ENCODE measurements around the gene PPY.
"Not testable (repeated sequence)": the region's sequence is repeated elsewhere in the genome, so short reads cannot be mapped to it uniquely, and the experiment has no call there.

Gene PPY

DNA sequence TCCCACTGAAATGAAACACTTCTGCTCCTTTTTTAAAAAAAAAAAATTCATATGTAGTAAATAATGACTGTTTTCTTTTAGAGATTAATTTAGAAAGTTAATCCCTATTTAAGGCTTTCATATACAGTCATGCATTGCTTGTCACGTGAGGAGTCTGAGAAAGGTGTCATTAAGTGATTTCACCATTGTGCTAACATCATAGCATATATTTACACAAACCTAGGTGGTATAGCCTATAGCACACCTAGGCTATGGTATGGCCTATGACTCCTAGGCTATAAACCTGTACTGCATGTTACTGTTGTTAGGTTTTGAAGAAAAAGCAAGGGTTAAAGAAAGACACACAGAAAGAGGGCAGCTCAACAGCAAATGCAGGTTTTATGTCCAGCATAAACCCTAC, 13.7 kb downstream of the PPY start:
- DNase-seq = no peak

DNA sequence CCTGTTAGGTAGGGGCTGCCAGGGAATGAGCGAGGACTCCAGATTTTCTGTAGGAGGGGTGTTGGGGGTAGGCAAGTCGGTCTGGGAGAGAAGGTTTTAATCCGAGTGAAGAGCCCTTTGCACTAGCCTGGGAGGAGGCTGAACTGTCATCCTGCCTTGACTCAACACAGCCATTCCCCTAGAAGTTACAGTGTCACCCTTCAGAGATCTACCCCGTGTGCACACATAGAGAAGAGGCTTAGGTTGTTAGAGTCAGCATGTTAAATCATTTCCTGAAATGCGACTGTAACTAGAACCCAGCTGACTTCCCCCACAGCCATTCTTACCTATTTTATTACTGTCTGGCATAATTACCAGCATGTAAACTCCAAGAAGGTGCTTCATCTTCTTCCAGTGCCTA, 14.3 kb downstream of the PPY start:
- DNase-seq = not testable (repeated sequence)

DNA sequence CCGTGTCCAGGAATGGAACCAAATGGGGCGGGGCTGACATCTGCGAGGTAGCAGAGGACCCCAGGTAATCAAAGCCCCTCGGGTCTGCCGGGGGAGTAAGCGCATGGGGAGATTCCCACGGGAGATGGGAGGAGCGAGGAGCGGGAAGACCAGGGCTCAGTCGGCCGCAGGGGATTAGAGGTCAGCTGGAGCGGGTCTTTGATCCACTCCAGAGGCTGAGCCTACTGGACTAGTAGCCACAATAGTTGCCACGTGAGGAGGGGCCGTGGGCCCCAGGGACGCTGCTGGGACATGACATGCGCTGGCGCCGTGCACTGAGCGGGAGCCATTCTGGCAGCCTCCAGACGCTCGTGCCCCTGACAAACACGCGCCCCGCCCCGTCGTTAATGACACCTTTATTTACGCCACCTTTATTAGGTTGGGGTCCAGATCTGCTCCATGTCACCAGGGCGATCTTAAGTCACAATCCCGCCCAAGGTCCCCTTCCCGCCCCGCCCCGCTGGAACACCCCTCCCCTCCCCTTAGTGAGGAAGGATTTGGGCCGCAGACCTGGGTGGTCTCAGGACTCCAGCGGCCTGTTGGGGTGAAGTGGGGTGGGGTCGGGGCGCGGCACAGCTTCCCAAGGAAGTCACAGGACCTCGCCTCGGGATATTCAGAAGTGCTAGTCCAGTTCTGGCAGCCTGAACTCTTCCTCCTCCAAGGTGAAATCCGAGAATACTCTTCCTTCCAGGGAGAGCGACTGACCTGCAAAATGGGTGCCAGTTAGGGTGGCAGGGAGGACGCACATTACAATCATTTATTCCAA, 15.0 kb downstream of the PPY start:
- DNase-seq = no peak

DNA sequence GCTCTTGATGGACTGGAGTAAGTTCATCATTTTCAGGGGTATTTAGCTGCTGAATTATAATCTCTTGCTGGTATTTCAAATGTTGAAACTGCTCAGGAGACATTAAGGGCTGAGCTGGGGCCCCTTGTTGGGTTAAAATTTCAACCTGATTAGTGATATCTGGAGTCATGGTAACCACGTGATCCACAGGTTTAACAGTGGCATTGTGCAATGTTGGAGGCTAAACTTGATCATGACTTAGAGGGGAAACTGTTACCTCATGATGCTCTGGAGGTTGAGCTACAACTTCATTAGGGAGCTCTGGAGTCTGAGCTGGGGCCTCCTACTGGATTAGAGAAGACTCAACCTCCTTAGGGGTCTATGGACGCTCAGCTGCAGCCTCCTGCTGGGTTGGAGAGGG, 17.7 kb downstream of the PPY start:
- DNase-seq = no peak

DNA sequence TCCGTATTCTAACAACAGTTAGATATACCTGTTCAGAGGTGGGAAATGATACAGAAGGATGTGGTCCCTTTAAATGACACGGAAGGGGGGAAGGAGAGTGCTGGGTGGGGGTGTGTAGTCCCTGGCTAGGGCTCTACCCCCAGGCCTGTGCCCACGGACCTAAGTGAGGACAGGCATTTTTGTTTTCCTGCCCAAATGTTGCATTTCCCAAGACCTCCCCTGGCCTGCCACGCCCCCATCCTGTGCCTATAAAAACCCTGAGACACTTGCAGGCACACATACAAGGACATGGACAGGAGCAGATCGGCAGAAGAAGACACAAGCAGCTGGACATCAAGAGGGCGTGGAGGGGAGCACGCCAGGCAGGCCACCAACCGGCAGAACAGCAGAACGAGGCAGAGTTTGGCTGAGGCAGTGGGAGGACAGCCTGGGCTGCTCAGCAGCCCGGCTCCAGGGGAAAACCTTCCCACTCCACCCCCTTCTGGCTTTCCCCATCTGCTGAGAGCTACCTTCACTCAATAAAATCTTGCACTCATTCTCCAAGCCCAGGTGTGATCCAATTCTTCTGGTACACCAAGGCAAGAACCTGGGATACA, 21.7 kb downstream of the PPY start:
- DNase-seq = no peak

DNA sequence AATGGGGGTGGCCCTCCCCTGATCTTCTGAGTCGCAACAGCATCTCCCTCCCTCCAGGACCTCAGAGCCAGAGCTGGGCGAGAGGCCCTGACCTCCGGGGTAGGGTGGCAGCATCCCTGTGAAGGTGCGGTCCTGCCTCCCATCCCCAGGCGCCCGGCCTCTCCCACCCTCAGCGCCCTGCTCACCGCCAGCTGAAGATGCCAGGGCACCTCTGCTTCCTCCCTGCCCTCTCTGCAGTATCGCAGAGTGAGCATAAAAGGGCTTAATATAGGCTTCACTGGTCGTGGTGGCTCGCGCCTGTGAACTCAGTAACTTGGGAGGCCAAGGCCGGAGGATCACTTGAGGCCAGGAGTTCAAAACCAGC, 24.3 kb downstream of the PPY start:
- DNase-seq = no peak

DNA sequence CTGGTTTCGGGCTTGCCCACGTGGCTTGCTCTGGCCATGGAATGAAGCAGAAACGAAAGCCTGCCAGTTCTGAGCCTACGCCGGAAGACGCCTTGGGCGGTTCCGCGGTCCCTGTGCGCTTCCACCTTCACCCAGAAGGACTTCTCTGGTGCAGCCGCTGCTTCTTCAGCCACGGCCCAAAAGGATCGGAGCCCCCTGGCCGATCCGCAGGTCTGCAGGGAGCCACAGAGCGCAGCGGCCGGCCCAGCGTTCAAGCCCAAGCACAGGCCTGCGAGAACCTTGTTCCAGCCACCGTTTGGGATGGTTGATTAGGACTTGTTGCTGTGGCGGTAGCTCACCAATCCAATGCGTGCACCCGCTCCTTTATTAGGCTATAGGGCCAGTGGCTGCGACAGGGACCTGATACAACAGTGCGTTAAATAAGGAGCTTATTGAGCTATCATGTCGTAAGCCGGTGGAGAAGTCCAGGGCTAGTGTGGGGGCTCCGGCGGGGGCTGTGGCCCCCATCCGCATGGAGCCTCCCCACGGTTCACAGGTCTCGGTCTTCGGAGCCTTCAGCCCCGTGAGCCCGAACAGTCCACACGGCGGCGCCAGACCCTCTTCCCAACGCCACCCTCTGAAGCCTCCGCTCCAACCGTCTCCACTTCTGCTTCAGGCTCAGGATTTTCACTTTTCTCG, 24.8 kb downstream of the PPY start:
- peak in 1 of 2 experiments; percentile 4 for DNase-seq

DNA sequence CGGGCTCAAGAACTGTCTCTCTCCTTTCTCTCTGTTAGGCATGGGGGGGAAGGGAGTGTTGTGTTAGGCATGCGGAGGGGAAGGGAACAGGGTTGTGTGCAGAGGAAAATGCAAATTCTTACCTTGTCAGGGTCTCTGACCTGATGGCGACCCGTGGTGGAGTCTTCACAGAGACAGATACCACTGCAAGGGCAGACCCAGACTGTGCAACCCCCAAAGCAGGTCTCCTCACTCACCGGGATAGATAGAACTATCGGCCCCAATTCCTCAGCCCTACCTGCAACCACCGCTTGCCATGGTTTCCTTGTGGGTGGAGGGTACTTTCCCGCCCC, 25.3 kb downstream of the PPY start:
- DNase-seq = no peak

DNA sequence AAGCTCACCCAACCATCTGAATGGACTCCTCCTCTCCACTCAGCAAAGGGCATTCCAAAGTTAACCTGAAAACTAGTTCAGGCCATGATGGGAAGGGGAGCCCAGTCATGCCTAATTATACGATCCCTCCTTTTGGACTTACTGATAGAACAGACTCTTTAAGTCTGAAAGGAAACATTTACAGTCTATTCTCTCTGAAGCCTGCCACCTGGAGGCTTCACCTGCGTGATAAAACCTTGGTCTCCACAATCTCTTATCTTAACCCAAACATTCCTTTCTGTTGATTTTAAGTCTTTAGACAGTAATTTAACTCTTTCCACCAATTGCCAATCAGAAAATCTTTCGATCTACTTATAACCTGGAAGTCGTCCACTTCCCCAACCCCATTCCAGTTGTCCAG, 25.9 kb downstream of the PPY start:
- DNase-seq = no peak

DNA sequence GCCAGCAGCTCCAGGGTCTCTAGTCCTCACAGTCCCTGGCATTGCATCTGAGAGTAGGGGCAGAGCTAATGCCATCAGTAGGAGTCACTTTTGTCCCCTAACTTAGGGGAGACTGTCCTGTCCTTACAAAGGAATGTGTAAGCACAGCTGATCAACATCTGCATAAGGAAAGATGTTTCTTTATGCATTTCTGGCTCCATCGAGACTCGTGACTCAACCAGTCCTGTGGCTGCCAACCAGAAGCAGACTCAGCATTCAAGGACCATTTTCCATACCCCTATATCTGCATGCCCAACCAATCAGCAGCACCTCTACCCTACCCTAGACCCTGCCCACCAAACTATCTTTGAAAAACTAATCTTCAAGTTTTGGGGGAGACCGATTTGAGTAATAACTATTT, 26.7 kb downstream of the PPY start:
- no peak for DNase-seq

DNA sequence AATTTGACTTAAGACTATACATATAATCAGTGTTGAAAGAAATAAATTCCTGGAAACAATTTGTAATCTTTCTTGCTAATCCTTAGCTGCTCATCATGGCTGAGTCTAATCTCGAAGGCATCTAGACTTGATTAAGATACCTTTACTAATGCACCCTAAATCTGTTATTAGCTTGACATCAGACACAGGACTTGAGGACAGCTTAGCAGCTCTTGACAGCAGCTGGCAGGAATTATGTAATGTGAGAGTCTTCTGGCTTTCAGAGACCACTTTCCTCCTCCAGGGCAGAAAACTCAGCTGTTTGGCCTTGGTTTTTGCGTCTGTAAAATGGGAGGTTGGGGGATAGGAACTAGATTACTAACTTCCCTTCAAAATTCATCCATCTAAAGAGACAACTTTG, 27.8 kb downstream of the PPY start:
- DNase-seq = no peak

DNA sequence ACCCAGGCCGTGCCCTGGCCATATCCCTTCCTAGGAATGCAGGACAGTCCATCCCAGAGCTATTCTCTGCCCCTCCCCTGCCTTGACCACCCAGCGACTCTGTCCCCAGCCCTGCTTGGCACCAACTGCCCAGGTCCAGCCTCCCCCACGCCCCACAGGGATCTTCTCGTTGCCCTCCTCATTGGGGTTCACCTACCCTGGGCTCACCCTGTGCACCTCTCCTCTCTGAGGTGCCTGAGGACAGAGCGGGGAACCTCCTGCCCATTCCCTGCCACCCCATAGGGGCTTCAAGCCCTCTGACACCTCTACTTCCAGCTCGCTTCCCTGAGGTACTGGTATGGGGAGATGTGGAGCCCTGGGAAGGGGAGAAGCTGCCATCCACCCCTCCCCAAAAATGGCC, 28.7 kb downstream of the PPY start:
- no peak for DNase-seq

DNA sequence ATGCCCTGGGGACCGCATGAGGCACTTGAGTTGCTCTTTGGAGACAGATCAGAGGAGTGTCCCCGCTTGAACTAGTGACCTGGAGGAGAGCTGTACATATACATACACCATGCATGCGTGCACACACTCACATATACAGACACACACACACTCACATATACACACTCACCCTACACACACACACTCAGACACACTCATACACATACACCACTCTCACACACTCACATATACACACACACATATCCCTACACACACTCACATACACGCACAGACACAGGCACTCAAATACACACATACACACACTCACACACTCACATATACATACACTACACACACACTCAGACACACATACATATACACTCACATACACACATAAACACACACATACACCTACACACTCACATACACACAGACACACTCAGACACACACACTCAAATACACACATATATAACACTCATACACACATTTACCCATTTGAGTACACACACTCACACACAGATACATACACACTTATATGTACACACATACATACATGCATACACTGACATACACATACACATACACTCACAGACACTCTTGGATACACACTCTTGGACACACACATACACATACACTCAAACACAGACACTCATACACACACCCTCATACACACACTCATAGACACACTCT, 29.5 kb downstream of the PPY start:
- DNase-seq = no peak

DNA sequence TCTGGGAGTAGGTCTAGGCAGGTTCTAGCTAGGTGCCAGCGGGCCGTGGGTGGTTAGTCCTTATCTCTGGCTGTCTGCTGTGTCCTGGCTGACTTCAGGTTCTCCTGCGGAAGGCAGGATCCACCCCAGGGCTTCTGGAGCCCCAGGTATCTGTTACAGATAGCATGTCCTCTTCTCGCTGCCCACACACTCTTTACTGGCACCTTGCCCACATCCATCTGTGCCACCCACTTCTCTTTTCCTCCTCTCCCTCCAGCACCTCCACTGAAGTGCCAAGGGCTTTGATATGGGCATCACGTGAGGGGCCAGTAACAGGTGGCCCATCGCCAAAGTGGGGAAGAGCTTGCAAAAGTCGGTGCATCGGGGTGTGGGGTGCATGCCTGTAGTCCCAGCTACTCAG, 30.4 kb downstream of the PPY start:
- no peak for DNase-seq

DNA sequence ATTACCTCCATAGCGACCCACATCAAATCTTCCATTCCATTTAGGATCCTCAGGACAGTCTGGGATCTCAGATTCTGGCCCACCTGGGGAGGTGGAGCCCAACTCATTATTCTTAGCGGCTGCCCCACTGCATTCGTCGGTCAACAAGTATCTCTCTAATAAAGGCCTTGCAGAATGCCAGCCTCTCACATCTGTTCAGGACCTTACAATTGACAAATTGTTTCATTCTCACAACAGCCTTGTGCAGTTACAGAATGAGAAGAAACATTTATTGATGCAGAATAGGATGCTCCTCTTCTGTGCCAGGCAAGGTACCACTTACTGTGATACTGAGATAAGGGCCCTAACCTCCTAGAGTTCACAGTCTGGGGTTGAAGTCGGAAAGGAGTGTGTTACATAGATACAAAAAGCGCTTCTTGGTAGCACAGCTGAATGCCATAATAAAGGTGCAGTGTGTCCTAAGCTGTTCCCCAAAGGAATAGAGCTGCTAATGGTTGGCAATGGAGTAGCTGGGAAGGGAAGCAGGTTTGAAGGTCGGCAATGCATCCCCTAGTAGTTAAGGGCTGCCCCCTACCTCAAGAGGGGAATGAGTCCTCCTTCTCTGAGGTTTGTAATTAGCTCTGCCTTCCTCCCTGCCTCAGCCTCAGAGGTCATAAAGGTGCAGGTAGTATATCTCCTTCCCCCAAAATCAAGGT, 32.6 kb downstream of the PPY start:
- no peak for DNase-seq

DNA sequence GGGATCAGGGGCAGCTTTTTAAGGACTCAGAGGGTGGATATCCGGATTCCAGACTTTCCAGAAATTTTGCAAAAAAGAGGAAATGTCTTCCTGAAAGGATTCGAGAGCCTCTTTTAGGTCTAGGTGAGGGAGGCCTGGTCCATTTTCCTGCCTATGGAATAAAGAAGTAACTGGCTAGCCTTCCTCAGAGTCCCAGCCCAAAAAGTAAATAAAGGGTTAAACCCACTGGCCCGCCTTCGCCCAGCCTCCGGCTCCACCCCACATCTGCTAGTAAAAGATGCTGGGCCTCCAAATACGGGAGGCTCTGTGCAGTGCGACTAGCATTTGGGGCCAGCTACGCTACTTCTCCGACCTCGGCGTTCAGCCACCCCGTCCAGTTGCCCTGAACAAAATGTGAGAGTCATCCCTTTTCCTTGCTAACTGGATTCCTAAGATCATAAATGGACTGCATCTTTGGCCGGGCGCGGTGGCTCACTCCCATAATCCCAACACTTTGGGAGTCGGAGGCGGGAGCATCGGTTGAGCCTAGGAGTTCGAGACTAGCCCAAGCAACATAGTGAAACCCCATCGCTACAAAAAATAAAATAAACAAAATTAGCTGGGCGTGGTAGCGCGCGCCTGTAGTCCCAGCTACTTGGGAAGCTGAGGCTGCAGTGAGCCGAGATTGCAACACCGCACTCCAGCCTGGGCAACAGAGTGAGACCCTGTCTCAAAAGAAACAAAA, 34.1 kb downstream of the PPY start:
- DNase-seq = peak; percentile 59 to 78

DNA sequence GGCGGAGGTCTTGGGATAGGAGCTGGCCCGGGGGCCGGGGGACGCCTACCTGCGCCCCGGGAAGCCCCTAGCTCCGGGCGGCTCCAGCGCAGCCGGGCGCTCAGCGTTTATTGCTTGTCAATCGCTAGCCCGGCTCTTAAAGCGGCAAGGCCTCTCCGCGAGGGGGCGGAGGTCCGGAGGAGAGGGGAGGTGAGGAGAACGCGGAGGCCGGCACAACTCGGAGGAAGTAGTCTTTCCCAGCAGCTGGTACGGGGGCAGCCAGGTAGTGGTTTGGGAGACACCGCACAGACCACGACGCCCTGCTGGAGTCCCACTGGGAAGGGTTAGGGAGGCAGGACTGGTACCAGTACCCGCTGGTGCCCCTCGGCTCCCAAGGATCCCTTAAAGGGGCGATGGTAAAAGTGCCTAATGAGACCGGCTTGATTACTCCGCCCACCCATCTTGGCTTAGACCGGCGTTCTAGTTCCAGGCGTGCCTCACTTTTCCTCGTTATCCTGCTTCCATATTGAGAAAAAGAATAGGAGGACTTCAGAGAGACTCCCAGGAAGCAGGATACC, 34.8 kb downstream of the PPY start, which contains the start of gene MPP2:
TSS of gene MPP2 (minus strand) at position 112 of the 557 bp plus-strand sequence. CDS start 3,076 bp downstream, outside the sequence.
- peak; percentile 88 to 90 for DNase-seq

DNA sequence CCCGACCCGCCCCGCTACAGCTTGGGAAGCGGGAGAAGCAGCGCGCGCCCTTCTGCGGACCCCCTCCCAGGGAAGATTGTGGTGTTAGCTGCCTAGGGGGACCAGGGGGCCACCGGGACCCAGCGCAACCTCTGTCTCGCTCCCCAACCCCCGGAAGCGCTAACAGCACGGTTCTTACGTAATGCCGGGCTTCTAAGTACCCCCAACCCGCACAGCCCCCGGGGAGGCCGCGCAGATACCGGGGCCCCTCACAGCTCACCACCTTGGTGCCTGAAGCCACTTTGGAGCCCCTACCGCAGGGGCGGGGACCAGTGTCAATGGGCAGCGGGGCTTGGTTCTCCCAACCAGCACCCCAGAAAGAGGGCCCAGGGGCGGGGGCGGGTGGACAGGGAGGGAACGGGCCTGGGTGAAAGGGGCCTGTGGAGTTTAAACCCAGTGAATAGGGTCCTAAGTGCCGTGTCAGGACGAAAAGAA, 35.3 kb downstream of the PPY start:
- no peak for DNase-seq

DNA sequence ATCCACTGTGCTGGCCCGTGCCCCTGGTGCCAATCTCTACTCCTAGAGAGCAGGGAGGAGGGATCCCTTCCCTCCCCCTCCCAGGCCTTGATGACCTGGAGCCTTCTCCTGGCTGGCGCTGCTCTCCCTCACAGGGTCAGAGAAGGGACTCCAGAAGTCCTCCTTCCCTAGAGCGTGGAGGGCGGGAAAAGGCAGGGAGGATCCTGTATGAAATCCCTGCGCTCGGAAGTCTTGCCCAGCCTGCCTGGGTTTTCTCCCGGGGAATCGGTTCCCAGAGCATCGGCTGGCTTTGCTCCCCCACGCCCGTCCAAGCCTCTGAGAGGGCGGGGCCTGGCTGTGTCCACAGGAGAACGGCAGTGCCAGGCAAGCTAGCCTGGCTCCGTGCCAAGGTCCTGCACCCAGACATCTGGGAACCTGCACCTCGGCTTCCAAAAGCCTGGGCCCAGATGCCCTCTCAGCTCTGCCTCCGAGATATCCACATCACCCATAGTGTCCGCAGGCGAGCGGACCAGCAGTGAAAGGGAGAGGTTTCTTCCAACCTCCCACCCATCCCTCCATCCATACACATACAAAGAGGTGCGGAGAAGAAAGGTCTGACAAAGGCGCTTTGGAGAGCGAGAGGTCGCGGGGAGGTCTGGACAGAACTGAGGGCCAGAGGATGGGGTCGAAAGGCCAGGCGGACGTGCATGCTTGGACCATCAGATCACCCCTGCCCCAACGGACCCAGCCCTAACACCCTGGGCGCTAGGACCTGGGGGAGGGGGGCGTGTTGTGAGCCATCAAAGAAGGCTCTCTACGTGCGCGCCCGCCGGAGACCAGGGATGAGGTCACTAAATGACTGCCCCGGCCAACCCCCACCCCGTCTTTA, 36.1 kb downstream of the PPY start:
- peak; percentile 59 to 91 for DNase-seq

DNA sequence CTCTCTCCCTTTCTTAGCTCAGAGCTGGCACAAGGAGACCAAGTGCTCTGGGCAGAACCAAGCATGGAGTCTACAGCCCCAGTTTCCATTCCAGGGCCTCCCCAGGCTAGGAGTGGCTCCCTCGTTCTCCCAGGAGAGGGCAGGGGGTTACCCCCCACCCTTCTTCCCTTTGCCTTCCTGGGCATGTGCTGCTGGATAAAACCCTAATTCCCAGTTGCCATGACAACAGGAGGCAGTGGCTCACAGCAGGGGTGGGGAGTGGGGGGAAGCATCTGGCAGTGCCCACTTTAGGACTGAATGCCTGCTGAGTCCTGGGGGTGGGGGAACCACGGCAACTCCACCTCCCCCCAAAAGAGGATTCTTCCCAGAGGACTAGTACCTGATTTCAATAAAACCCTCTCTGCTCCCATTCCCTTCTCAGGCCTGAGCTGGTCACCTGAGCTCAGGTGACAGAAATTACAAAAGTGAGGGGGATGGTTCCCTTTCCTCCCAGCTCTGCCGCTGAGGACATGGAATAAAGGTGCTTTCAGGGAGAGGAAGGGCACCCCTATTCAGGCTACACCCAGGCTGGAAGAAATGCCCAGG, 36.8 kb downstream of the PPY start:
- DNase-seq = no peak

All from SHP77 (cell line).